Endothelial cell of umbilical vein (primary cell): ENCODE measurements around the gene RNF4. TPM values are rescaled to one million over a fixed set of nuclear protein-coding genes. Genes with fewer than 3 reads are reported as not detected.

Experiments
- BruUV-seq: library from RNA; stranded (reverse); fragments of 400-500 nt; replicated peaks from 2 replicates; lab custom pipeline; 2021; lab: Mats Ljungman, UMichigan
- CTCF ChIA-PET: fragments of 300-600, 350-600 bp; sonication (Branson Sonifier 250); formaldehyde crosslinking; loops from one replicate; lab custom pipeline; 2021; ENCODE audit warnings: antibody characterized with exemption, inconsistent platforms; lab: Charles Lee
- POLR2A ChIA-PET: fragments of 300-600, 350-600 bp; sonication (Branson Sonifier 250); formaldehyde crosslinking; loops from one replicate; lab custom pipeline; 2021; ENCODE audit warnings: antibody characterized with exemption, inconsistent platforms; lab: Charles Lee
- DNase-seq: peaks from one replicate; pipeline ENCODE4 v3.0.0-alpha.2; 2011; ENCODE audit warnings: low read depth, low spot score
- FAIRE-seq: peaks from 2 replicates; lab custom pipeline; 2011; peaks lifted over from hg19 to GRCh38; lab: Jason Lieb, UNC
- H2AFZ ChIP-seq: 2 replicates; pipeline ENCODE4 v1.6.0; 2012; ENCODE audit warnings: low read depth, low read length, control low read depth, inconsistent platforms
- H3K27ac ChIP-seq: 2 replicates; pipeline ENCODE4 v1.5.1; 2011; ENCODE audit warnings: low read depth, mild to moderate bottlenecking, control low read depth, low read length, moderate library complexity; ENCODE audit not compliant: insufficient read depth
- H3K27me3 ChIP-seq, 2 experiments: 2 replicates each; pipeline versions ENCODE4 v1.6.0 to v1.6.1; 2011; ENCODE audit warnings: low read length in 2 of 2, mixed read lengths in 1 of 2; ENCODE audit not compliant: control insufficient read depth in 2 of 2, insufficient read depth in 2 of 2
- H3K36me3 ChIP-seq, 2 experiments: 2 replicates in 1 of 2; 3 replicates in 1 of 2; pipeline ENCODE4 v1.5.1; 2011; ENCODE audit warnings: low read length in 2 of 2, mild to moderate bottlenecking in 1 of 2, moderate library complexity in 1 of 2; ENCODE audit not compliant: control insufficient read depth in 2 of 2, insufficient read depth in 2 of 2; ENCODE audit errors: extremely low read depth in 1 of 2
- H3K4me1 ChIP-seq: 3 replicates; pipeline ENCODE4 v1.5.1; 2011; ENCODE audit warnings: mild to moderate bottlenecking, low read length; ENCODE audit not compliant: control insufficient read depth, insufficient read depth; ENCODE audit errors: extremely low read depth
- H3K4me2 ChIP-seq: 2 replicates; pipeline ENCODE4 v1.6.1; 2011; ENCODE audit warnings: low read length, control low read depth, mixed read lengths; ENCODE audit not compliant: insufficient read depth
- H3K4me3 ChIP-seq, 3 experiments: fragments of 200-600 bp in 1 of 3; sonication (generic), shearing (Covaris generic) in 1 of 3; replicated peaks in 1 of 3; 2 replicates each; pipeline ENCODE4 v1.5.1; 2011 to 2016; ENCODE audit warnings: control low read depth in 3 of 3, low read length in 3 of 3, mild to moderate bottlenecking in 2 of 3, inconsistent platforms in 1 of 3, low read depth in 1 of 3, moderate library complexity in 1 of 3; ENCODE audit not compliant: insufficient read depth in 1 of 3
- H3K79me2 ChIP-seq: 2 replicates; pipeline ENCODE4 v1.6.0; 2012; ENCODE audit warnings: low read length, inconsistent platforms; ENCODE audit not compliant: control insufficient read depth, insufficient read depth
- H3K9ac ChIP-seq: replicated peaks from 2 replicates; pipeline ENCODE3; 2011; ENCODE audit warnings: low read length, control low read depth; ENCODE audit not compliant: insufficient read depth; ENCODE audit errors: extremely low read depth
- H3K9me1 ChIP-seq: replicated peaks from 3 replicates; pipeline ENCODE4 v1.6.0; 2011; ENCODE audit warnings: mild to moderate bottlenecking, low read length; ENCODE audit not compliant: control insufficient read depth, insufficient read depth; ENCODE audit errors: extremely low read depth
- H3K9me3 ChIP-seq: replicated peaks from 2 replicates; pipeline ENCODE4 v1.5.1; 2012; ENCODE audit warnings: low read length, inconsistent platforms; ENCODE audit not compliant: control insufficient read depth, insufficient read depth
- H4K20me1 ChIP-seq: replicated peaks from 2 replicates; pipeline ENCODE3; 2011; ENCODE audit warnings: mild to moderate bottlenecking, low read length; ENCODE audit not compliant: control insufficient read depth, insufficient read depth; ENCODE audit errors: extremely low read depth
- CTCF ChIP-seq, 2 donors: IDR thresholded peaks; 1 replicate in 1 of 2; 2 replicates in 1 of 2; pipeline ENCODE4 v1.5.1; 2011; ENCODE audit warnings: low read length in 2 of 2, mild to moderate bottlenecking in 2 of 2, moderate library complexity in 2 of 2, control low read depth in 1 of 2, inconsistent platforms in 1 of 2, low read depth in 1 of 2; ENCODE audit not compliant: insufficient read depth in 1 of 2; ENCODE audit errors: extremely low read depth in 1 of 2
- EZH2 ChIP-seq: IDR thresholded peaks from 2 replicates; pipeline ENCODE4 v1.6.1; 2012; ENCODE audit warnings: borderline replicate concordance, low read depth, mild to moderate bottlenecking, moderate library complexity, low read length, inconsistent platforms; ENCODE audit not compliant: severe bottlenecking
- FOS ChIP-seq: IDR thresholded peaks from 2 replicates; pipeline ENCODE4 v1.6.1; 2011; ENCODE audit warnings: mild to moderate bottlenecking, low read length, moderate library complexity, borderline replicate concordance; ENCODE audit not compliant: insufficient read depth
- GATA2 ChIP-seq: IDR thresholded peaks from 2 replicates; pipeline ENCODE4 v1.7.0; 2011; ENCODE audit warnings: low read depth, mild to moderate bottlenecking, moderate library complexity, mixed read lengths, low read length; ENCODE audit not compliant: insufficient read length, insufficient read depth
- JUN ChIP-seq: IDR thresholded peaks from 2 replicates; pipeline ENCODE4 v1.6.1; 2011; ENCODE audit warnings: borderline replicate concordance, low read depth; ENCODE audit not compliant: insufficient read length, insufficient read depth
- MYC ChIP-seq: IDR thresholded peaks from one replicate; pipeline ENCODE4 v1.6.1; 2011; ENCODE audit warnings: mild to moderate bottlenecking, low read depth, low read length
- POLR2A ChIP-seq: IDR thresholded peaks from 2 replicates; pipeline ENCODE4 v1.6.1; 2012; ENCODE audit warnings: low read depth, mild to moderate bottlenecking, control low read depth, low read length
- POLR2AphosphoS5 ChIP-seq: IDR thresholded peaks from 2 replicates; pipeline ENCODE4 v1.6.1; 2012; ENCODE audit warnings: low read depth, mild to moderate bottlenecking, control low read depth, low read length, moderate library complexity; ENCODE audit not compliant: insufficient read depth
- dilution Hi-C: fragments of 300-500 bp; cut with MboI; formaldehyde crosslinking; loops from one replicate; pipeline ENCODE4 v1.15.0; 2019; ENCODE audit warnings: low sequenced_read_pairs; ENCODE audit not compliant: extremely low pct_ligation_motif_present
- intact Hi-C: fragments of 100-400 bp; cut with micrococcal nuclease; formaldehyde crosslinking; loops from one replicate; pipeline ENCODE4 v1.10.0; 2022
- polyA plus RNA-seq, 4 experiments: library from polyadenylated mRNA; depleted of rRNA in 3 of 4; stranded (reverse) in 3 of 4; unstranded in 1 of 4; fragments of >200 nt; gene quantifications; 2 replicates each; pipeline versions ENCODE4 v1.2.1 to v1.2.3, GENCODE V29; 2011 to 2012; ENCODE audit warnings: missing spikeins in 1 of 4
- total RNA-seq: library from RNA; stranded (reverse); gene quantifications from 2 replicates; pipeline ENCODE4 v1.2.3, GENCODE V29; 2021
- TF ChIP-seq, protein P1 (sequence below): IDR thresholded peaks from 2 replicates; pipeline ENCODE4 v1.6.1; 2011; ENCODE audit not compliant: insufficient read depth, insufficient read length

RNF4 gene
- total and polyA plus RNA-seq, 2 donors (not counting 3 experiments of a cell fraction or from before 2014, with no cell fraction given), result 64.3 to 71.4 TPM

GRCh38 chr4:2489081-2489805, 20.3 kb downstream of the RNF4 start:
- Histone ChIP-seq H3K27ac (no peak overlapping the region), H3K9ac (no peak overlapping the region), H4K20me1 (peaks cover 15% of the 10 kb centered on the region), H3K4me2 (no peak overlapping the region), H2AFZ (no peak overlapping the region), H3K27me3 (no peaks in the 10 kb centered on the region), H3K79me2 (peaks cover 92% of the 10 kb centered on the region), H3K4me1 (peaks cover 39% of the 10 kb centered on the region), H3K9me3 (no peaks in the 10 kb centered on the region), H3K9me1 (no peaks in the 10 kb centered on the region), H3K4me3 (no peak overlapping the region), H3K36me3 (peaks cover 6 to 10% of the 10 kb centered on the region in 2 experiments)
- CTCF ChIA-PET, result interaction anchor here (1.9 kb wide), 1 partner anchor 269 kb away, joined by 9 read pairs; no protein-coding TSS in a partner anchor
- BruUV-seq, result no TSS peak
- DNase-seq, result no peak
- POLR2A ChIA-PET, result no interaction called here
- TF ChIP-seq JUN (no peak), POLR2AphosphoS5 (no peak), EZH2 (no peak), POLR2A (no peak), FOS (no peak), GATA2 (no peak), MYC (no peak), CTCF (IDR thresholded peaks at IDR 0.05; ENCODE audit: extremely low read depth in 1 of 2, insufficient read depth in 1 of 2, low read depth in 1 of 2, low read length in 2 of 2) (no peak)
- TF ChIP-seq, protein P1, sequence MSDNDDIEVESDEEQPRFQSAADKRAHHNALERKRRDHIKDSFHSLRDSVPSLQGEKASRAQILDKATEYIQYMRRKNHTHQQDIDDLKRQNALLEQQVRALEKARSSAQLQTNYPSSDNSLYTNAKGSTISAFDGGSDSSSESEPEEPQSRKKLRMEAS, result no peak
- intact Hi-C loops (no loop called here), dilution Hi-C loops (no loop called here)
- FAIRE-seq, result no peak
